ENCODE measurements around the gene ROPN1L. TPM values are rescaled to one million over a fixed set of nuclear protein-coding genes. Genes with fewer than 3 reads are reported as not detected.

Gene ROPN1L
- total RNA-seq, 1 experiment from 2014 or later, result 0.24 TPM

GRCh38 chr5:10448754-10449360, 7.2 kb downstream of the ROPN1L start:
- H3K9me3 ChIP-seq (ENCODE audit: low read depth, low read length, poor library complexity, severe bottlenecking), result no peaks in the 10 kb centered on the region
- ChIA-PET CTCF (no interaction called here), POLR2A (ENCODE audit: low non-redundant PET) (no interaction called here)
- no peak overlapping the region for H3K4me3 ChIP-seq (ENCODE audit: low read depth, low read length, poor library complexity, severe bottlenecking)
- H3K4me1 ChIP-seq (ENCODE audit: insufficient read depth, low read length, poor library complexity, severe bottlenecking), result no peaks in the 10 kb centered on the region
- BruUV-seq (replicated peaks), result no TSS peak
- no peaks in the 10 kb centered on the region for H3K36me3 ChIP-seq (ENCODE audit: insufficient read depth, low read length, poor library complexity, severe bottlenecking)
- TF ChIP-seq, protein P1, sequence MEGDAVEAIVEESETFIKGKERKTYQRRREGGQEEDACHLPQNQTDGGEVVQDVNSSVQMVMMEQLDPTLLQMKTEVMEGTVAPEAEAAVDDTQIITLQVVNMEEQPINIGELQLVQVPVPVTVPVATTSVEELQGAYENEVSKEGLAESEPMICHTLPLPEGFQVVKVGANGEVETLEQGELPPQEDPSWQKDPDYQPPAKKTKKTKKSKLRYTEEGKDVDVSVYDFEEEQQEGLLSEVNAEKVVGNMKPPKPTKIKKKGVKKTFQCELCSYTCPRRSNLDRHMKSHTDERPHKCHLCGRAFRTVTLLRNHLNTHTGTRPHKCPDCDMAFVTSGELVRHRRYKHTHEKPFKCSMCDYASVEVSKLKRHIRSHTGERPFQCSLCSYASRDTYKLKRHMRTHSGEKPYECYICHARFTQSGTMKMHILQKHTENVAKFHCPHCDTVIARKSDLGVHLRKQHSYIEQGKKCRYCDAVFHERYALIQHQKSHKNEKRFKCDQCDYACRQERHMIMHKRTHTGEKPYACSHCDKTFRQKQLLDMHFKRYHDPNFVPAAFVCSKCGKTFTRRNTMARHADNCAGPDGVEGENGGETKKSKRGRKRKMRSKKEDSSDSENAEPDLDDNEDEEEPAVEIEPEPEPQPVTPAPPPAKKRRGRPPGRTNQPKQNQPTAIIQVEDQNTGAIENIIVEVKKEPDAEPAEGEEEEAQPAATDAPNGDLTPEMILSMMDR (conservative IDR thresholded peaks at IDR 0.05; ENCODE audit: low read depth, low read length), result no peak
- no peak for TF ChIP-seq EZH2 (IDR thresholded peaks at IDR 0.05; ENCODE audit: borderline replicate concordance, low read depth, low read length, poor library complexity, severe bottlenecking)
- H3K27ac ChIP-seq (ENCODE audit: low read depth, low read length, poor library complexity, severe bottlenecking), result no peak overlapping the region
- H3K27me3 ChIP-seq (replicated peaks; ENCODE audit: insufficient read depth, low read depth, low read length, poor library complexity), result no peaks in the 10 kb centered on the region
- intact Hi-C loops (cut with micrococcal nuclease; ENCODE audit: unreplicated experiment), result no loop called here
- DNase-seq (ENCODE audit: low spot score), result no peak

- CTCF ChIA-PET, result interaction anchor here (0.7 to 2.1 kb wide), 2 partner anchors 176 kb away, joined by 4 to 29 read pairs; no protein-coding TSS in a partner anchor
- H3K36me3 ChIP-seq (ENCODE audit: insufficient read depth, low read length, poor library complexity, severe bottlenecking), result no peaks in the 10 kb centered on the region
- TF ChIP-seq EZH2 (IDR thresholded peaks at IDR 0.05; ENCODE audit: borderline replicate concordance, low read depth, low read length, poor library complexity, severe bottlenecking), result no peak
- TF ChIP-seq, protein P1 (conservative IDR thresholded peaks at IDR 0.05; ENCODE audit: low read depth, low read length), result no peak
- no peaks in the 10 kb centered on the region for H3K4me1 ChIP-seq (ENCODE audit: insufficient read depth, low read length, poor library complexity, severe bottlenecking)
- intact Hi-C loops (cut with micrococcal nuclease; ENCODE audit: unreplicated experiment), result loop anchor here (10.0 kb wide), 1 partner anchor 1574 kb away; no protein-coding TSS in a partner anchor
- H3K9me3 ChIP-seq (ENCODE audit: low read depth, low read length, poor library complexity, severe bottlenecking), result no peaks in the 10 kb centered on the region
- H3K27me3 ChIP-seq (replicated peaks; ENCODE audit: insufficient read depth, low read depth, low read length, poor library complexity), result no peaks in the 10 kb centered on the region
- no TSS peak for BruUV-seq (replicated peaks)
- DNase-seq (ENCODE audit: low spot score), result no peak
- H3K27ac ChIP-seq (ENCODE audit: low read depth, low read length, poor library complexity, severe bottlenecking), result no peak overlapping the region
- POLR2A ChIA-PET (ENCODE audit: low non-redundant PET), result no interaction called here
- H3K4me3 ChIP-seq (ENCODE audit: low read depth, low read length, poor library complexity, severe bottlenecking), result no peak overlapping the region
These were observed 9.6 kb downstream of the ROPN1L start for GRCh38 chr5:10451137-10451824.

DNA sequence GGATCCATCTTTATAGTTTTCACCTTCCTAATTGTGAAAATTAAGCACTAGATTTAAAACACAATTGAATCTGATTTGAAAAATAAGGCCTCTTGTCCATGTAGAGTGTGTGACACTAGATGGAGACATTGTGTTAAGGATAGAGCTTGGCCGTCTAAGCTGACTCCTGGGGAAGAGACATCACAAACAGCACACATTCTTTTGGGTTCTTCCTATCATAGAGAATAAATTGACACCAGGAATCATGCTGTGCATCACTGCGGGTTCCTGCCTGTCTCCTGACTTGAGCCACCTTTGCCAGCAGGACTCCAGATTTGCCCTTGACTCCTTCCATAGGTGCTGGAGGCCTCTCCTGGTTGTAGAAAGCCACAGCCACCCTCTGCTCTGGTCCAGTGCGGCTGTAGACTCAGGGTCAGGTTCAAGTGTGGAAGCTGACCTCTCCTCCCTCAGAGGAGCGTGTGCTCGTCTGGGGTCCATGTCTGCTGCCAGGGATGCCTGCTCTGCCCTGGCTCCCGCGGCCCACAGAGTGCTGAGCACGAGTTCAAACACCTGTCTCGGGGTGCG, 11.2 kb downstream of the ROPN1L start:
- TF ChIP-seq, protein P1 (conservative IDR thresholded peaks at IDR 0.05; ENCODE audit: low read depth, low read length), result peak; percentile 76
- no peak for TF ChIP-seq EZH2 (IDR thresholded peaks at IDR 0.05; ENCODE audit: borderline replicate concordance, low read depth, low read length, poor library complexity, severe bottlenecking)
- H3K4me3 ChIP-seq (ENCODE audit: low read depth, low read length, poor library complexity, severe bottlenecking), result no peak overlapping the region
- CTCF ChIA-PET, result interaction anchor here (0.9 to 2.1 kb wide), 3 partner anchors 169 to 177 kb away, joined by 3 to 29 read pairs (median 7); no protein-coding TSS in a partner anchor
- H3K27ac ChIP-seq (ENCODE audit: low read depth, low read length, poor library complexity, severe bottlenecking), result no peak overlapping the region
- intact Hi-C loops (cut with micrococcal nuclease; ENCODE audit: unreplicated experiment), result loop anchor here (1.0 to 10.0 kb wide), 2 partner anchors 174 to 1572 kb away; no protein-coding TSS in a partner anchor
- DNase-seq (ENCODE audit: low spot score), result peak; percentile 78
- H3K36me3 ChIP-seq (ENCODE audit: insufficient read depth, low read length, poor library complexity, severe bottlenecking), result no peaks in the 10 kb centered on the region
- no peaks in the 10 kb centered on the region for H3K27me3 ChIP-seq (replicated peaks; ENCODE audit: insufficient read depth, low read depth, low read length, poor library complexity)
- POLR2A ChIA-PET (ENCODE audit: low non-redundant PET), result no interaction called here
- BruUV-seq (replicated peaks), result no TSS peak
- H3K9me3 ChIP-seq (ENCODE audit: low read depth, low read length, poor library complexity, severe bottlenecking), result no peaks in the 10 kb centered on the region
- H3K4me1 ChIP-seq (ENCODE audit: insufficient read depth, low read length, poor library complexity, severe bottlenecking), result no peaks in the 10 kb centered on the region

Measured in A673 (cell line).